K562 (cell line): ENCODE results near the gene CEBPE. TPM values are rescaled to one million over a fixed set of nuclear protein-coding genes. Genes with fewer than 3 reads are reported as not detected.

ENCODE experiments used
- ATF6 ChIP-seq: sonication (generic); formaldehyde crosslinking; IDR thresholded peaks from 2 replicates; pipeline ENCODE4 v1.4.0; 2020; ENCODE audit warnings: mild to moderate bottlenecking, missing genetic modification reagents
- CHD7 ChIP-seq: fragments of 200-600 bp; sonication (generic); IDR thresholded peaks from one replicate; pipeline ENCODE4 v1.6.1; 2012; ENCODE audit warnings: mild to moderate bottlenecking, low read depth, low read length, inconsistent platforms
- KLF16 ChIP-seq: IDR thresholded peaks from 2 replicates; pipeline ENCODE4 v1.6.1; 2016; ENCODE audit warnings: antibody characterized with exemption
- PBX2 ChIP-seq, 2 experiments: IDR thresholded peaks in 1 of 2; conservative IDR thresholded peaks in 1 of 2; 2 replicates each; pipeline ENCODE4 v1.6.1; 2016; ENCODE audit warnings: low read depth in 2 of 2, mild to moderate bottlenecking in 1 of 2, missing compliant biosample characterization in 1 of 2, missing genetic modification characterization in 1 of 2, moderate library complexity in 1 of 2
- RBM14 ChIP-seq: fragments of 200-400 bp; formaldehyde crosslinking; IDR thresholded peaks from 2 replicates; pipeline ENCODE4 v1.6.1; 2018; ENCODE audit warnings: low read depth, mild to moderate bottlenecking, low read length, moderate library complexity, borderline replicate concordance; ENCODE audit not compliant: insufficient read depth
- TEAD4 ChIP-seq, 2 experiments: sonication (generic) in 1 of 2; formaldehyde crosslinking in 1 of 2; IDR thresholded peaks; 2 replicates each; pipeline versions ENCODE4 v1.6.1 to v1.8.0; 2012 to 2022; ENCODE audit warnings: borderline replicate concordance in 1 of 2, inconsistent platforms in 1 of 2, low read length in 1 of 2, mild to moderate bottlenecking in 1 of 2, missing genetic modification reagents in 1 of 2
- TRIM25 ChIP-seq: fragments of 450-650 bp; IDR thresholded peaks from 2 replicates; pipeline ENCODE4 v1.7.0; 2016; ENCODE audit warnings: borderline replicate concordance
- polyA plus RNA-seq, 8 experiments: library from polyadenylated mRNA; depleted of rRNA in 4 of 8; stranded (reverse) in 5 of 8; unstranded in 3 of 8; fragments of >200 nt; fragmentation: Nextera tagmentation in 2 of 8; fragmentation: Illumina TruSeq in 1 of 8; extraction: Ambion mirVana in 2 of 8; extraction: Trizol in 1 of 8; gene quantifications; 2 replicates each; pipeline versions ENCODE4 v1.2.1 to v1.2.3, GENCODE V29; 2011 to 2014; ENCODE audit warnings: inconsistent platforms in 1 of 8, missing spikeins in 1 of 8
- total RNA-seq, 7 experiments: library from RNA; depleted of rRNA in 6 of 7; stranded (reverse); fragments of >200 nt in 6 of 7; fragmentation: Illumina TruSeq in 2 of 7; extraction: Trizol in 2 of 7; gene quantifications; 2 replicates each; pipeline versions ENCODE4 v1.2.1 to v1.2.3, GENCODE V29; 2011 to 2021; ENCODE audit warnings: low replicate concordance in 1 of 7

CEBPE gene
- total and polyA plus RNA-seq, 9 of the 15 experiments (the other 6 are each of a cell fraction or from before 2014, with no cell fraction given): 0.09 to 0.15 (median 0.13) TPM; not detected in 6

GRCh38 chr14:23160924-23161522 is 42.0 kb upstream of the CEBPE start (continued):
- TF ChIP-seq CHD7 (no peak), PBX2 (CRISPR knock-in tag; IDR thresholded peaks at IDR 0.05; ENCODE audit: low read depth) (no peak), PBX2 (tag; conservative IDR thresholded peaks at IDR 0.05; ENCODE audit: low read depth) (peak; percentile 74), TRIM25 (no peak), KLF16 (peak; percentile 93), TEAD4 (IDR thresholded peaks at IDR 0.05; ENCODE audit: low read length) (peak; percentile 10; the same call in 1 of the 2 replicates), TEAD4 (CRISPR knock-in tag; IDR thresholded peaks at IDR 0.05; ENCODE audit: borderline replicate concordance) (no peak), ATF6 (no peak), RBM14 (no peak)
